NCI-H524 (cell line): ENCODE results near the gene MAPK8.

ENCODE experiments used
- DNase-seq, 2 experiments: peaks; one replicate each; lab custom pipeline; 2025; lab: John Stamatoyannopoulos, UW

MAPK8 gene

GRCh38 chr10:48477141-48477540 lies 170.7 kb downstream of the MAPK8 start:
- DNase-seq, result no peak

GRCh38 chr10:48477616-48478015 lies 171.1 kb downstream of the MAPK8 start:
- no peak for DNase-seq

GRCh38 chr10:48478469-48478868 lies 172.0 kb downstream of the MAPK8 start:
- no peak for DNase-seq

- no peak for DNase-seq
Observed at GRCh38 chr10:48478980-48479811, 172.7 kb downstream of the MAPK8 start.

- DNase-seq, result no peak
Observed at GRCh38 chr10:48480397-48481374, 174.2 kb downstream of the MAPK8 start.

- DNase-seq, result no peak
Observed at GRCh38 chr10:48481385-48481784, 174.9 kb downstream of the MAPK8 start.

- no peak for DNase-seq
Observed at GRCh38 chr10:48482207-48482606, 175.7 kb downstream of the MAPK8 start.

GRCh38 chr10:48484911-48485310 lies 178.4 kb downstream of the MAPK8 start:
- DNase-seq, result no peak

GRCh38 chr10:48485711-48486110 lies 179.2 kb downstream of the MAPK8 start:
- DNase-seq, result no peak

GRCh38 chr10:48487244-48487643 lies 180.8 kb downstream of the MAPK8 start:
- peak; percentile 10 to 59 for DNase-seq
